HTERT RPE-1 (cell line): ENCODE results near the gene NDUFB7.
"Not testable (repeated sequence)": the region's sequence is repeated elsewhere in the genome, so short reads cannot be mapped to it uniquely, and the experiment has no call there.

Experiments used
- in situ Hi-C: fragments of 300-500 bp; cut with MboI; formaldehyde crosslinking; loops from 4 replicates; pipeline ENCODE4 v1.14.3; 2020; ENCODE audit warnings: low sequenced_read_pairs

Gene NDUFB7

GRCh38 chr19:14553939-14554243 lies 18.0 kb downstream of the NDUFB7 start:
- in situ Hi-C loops = no loop called here

- in situ Hi-C loops = no loop called here
Observed at GRCh38 chr19:14553042-14553938, 18.6 kb downstream of the NDUFB7 start.

GRCh38 chr19:14552006-14552360 lies 19.9 kb downstream of the NDUFB7 start:
- in situ Hi-C loops = not testable (repeated sequence)

- in situ Hi-C loops = not testable (repeated sequence)
Observed at GRCh38 chr19:14551134-14552005, 20.5 kb downstream of the NDUFB7 start.

GRCh38 chr19:14550201-14550754 lies 21.6 kb downstream of the NDUFB7 start:
- in situ Hi-C loops = no loop called here

GRCh38 chr19:14545716-14546082 lies 26.2 kb downstream of the NDUFB7 start:
- in situ Hi-C loops = no loop called here

GRCh38 chr19:14544977-14545715 lies 26.7 kb downstream of the NDUFB7 start:
- in situ Hi-C loops = no loop called here

- in situ Hi-C loops = no loop called here
Observed at GRCh38 chr19:14544047-14544446, 27.8 kb downstream of the NDUFB7 start.

GRCh38 chr19:14542711-14543328 lies 29.0 kb downstream of the NDUFB7 start:
- in situ Hi-C loops = no loop called here

- in situ Hi-C loops = not testable (repeated sequence)
Observed at GRCh38 chr19:14541979-14542378, 29.9 kb downstream of the NDUFB7 start.

- in situ Hi-C loops = no loop called here
Observed at GRCh38 chr19:14540741-14541525, 30.9 kb downstream of the NDUFB7 start.

GRCh38 chr19:14536926-14537692 lies 34.8 kb downstream of the NDUFB7 start:
- in situ Hi-C loops = no loop called here

- in situ Hi-C loops = no loop called here
Observed at GRCh38 chr19:14533450-14533849, 38.4 kb downstream of the NDUFB7 start.

GRCh38 chr19:14530506-14530905 lies 41.4 kb downstream of the NDUFB7 start:
- in situ Hi-C loops = no loop called here

- in situ Hi-C loops = no loop called here
Observed at GRCh38 chr19:14530005-14530348, 41.9 kb downstream of the NDUFB7 start.

GRCh38 chr19:14529254-14530004 lies 42.4 kb downstream of the NDUFB7 start, which contains the start of gene TECR:
Gene TECR (plus strand): TSS chr19:14529594. CDS start chr19:14529697, 103 bp downstream.
- in situ Hi-C loops = no loop called here

GRCh38 chr19:14528419-14529253 lies 43.2 kb downstream of the NDUFB7 start:
- in situ Hi-C loops = no loop called here

- in situ Hi-C loops = no loop called here
Observed at GRCh38 chr19:14526423-14526822, 45.4 kb downstream of the NDUFB7 start.
